H9 (cell line): ENCODE results near the gene FAM163B. TPM values are rescaled to one million over a fixed set of nuclear protein-coding genes. Genes with fewer than 3 reads are reported as not detected.

Experiments
- DNase-seq: peaks from one replicate; pipeline ENCODE4 v3.0.0-alpha.2; 2017
- H2AFZ ChIP-seq: one replicate; pipeline ENCODE4 v1.6.1; 2013; ENCODE audit warnings: mild to moderate bottlenecking, low read length, control low read depth, moderate library complexity
- H2AK5ac ChIP-seq: 2 replicates; pipeline ENCODE4 v1.6.1; 2013; ENCODE audit warnings: low read length, control low read depth, mixed read lengths; ENCODE audit not compliant: insufficient read length
- H2BK120ac ChIP-seq: one replicate; pipeline ENCODE4 v1.6.1; 2013; ENCODE audit warnings: low read depth, mild to moderate bottlenecking, low read length, control low read depth, inconsistent platforms; ENCODE audit not compliant: poor library complexity, severe bottlenecking
- H2BK12ac ChIP-seq: 2 replicates; pipeline ENCODE4 v1.6.1; 2013; ENCODE audit warnings: low read length, control low read depth, mixed read lengths, low read depth; ENCODE audit not compliant: insufficient read length
- H2BK15ac ChIP-seq: 2 replicates; pipeline ENCODE4 v1.6.1; 2013; ENCODE audit warnings: low read depth, low read length, control low read depth
- H2BK20ac ChIP-seq: one replicate; pipeline ENCODE4 v1.6.1; 2013; ENCODE audit warnings: low read depth, mild to moderate bottlenecking, low read length, control low read depth, inconsistent platforms; ENCODE audit not compliant: poor library complexity, severe bottlenecking
- H2BK5ac ChIP-seq: 2 replicates; pipeline ENCODE4 v1.6.1; 2013; ENCODE audit warnings: low read length, control low read depth, mixed read lengths; ENCODE audit not compliant: insufficient read length
- H3K14ac ChIP-seq: 2 replicates; pipeline ENCODE4 v1.6.1; 2013; ENCODE audit warnings: low read length, control low read depth; ENCODE audit not compliant: insufficient read depth
- H3K18ac ChIP-seq: 2 replicates; pipeline ENCODE4 v1.6.1; 2013; ENCODE audit warnings: low read depth, mild to moderate bottlenecking, mixed read lengths, low read length, control low read depth; ENCODE audit not compliant: insufficient read length
- H3K23ac ChIP-seq: 2 replicates; pipeline ENCODE4 v1.6.1; 2013; ENCODE audit warnings: low read length, control low read depth, mixed read lengths, low read depth; ENCODE audit not compliant: insufficient read length
- H3K23me2 ChIP-seq: 2 replicates; pipeline ENCODE4 v1.6.1; 2013; ENCODE audit warnings: low read depth, mild to moderate bottlenecking, mixed read lengths, low read length, control low read depth; ENCODE audit not compliant: insufficient read length, poor library complexity, severe bottlenecking
- H3K27ac ChIP-seq: 2 replicates; pipeline ENCODE4 v1.5.1; 2013; ENCODE audit warnings: low read length, control low read depth, mixed read lengths, low read depth; ENCODE audit not compliant: insufficient read length
- H3K27me3 ChIP-seq: 2 replicates; pipeline ENCODE4 v1.6.1; 2013; ENCODE audit warnings: low read length, control low read depth, inconsistent platforms; ENCODE audit not compliant: insufficient read depth
- H3K4ac ChIP-seq: 2 replicates; pipeline ENCODE4 v1.6.1; 2013; ENCODE audit warnings: low read depth, mild to moderate bottlenecking, control low read depth, inconsistent platforms, low read length, moderate library complexity
- H3K4me1 ChIP-seq: 2 replicates; pipeline ENCODE4 v1.6.1; 2013; ENCODE audit warnings: low read length, control low read depth, inconsistent platforms; ENCODE audit not compliant: insufficient read depth
- H3K4me2 ChIP-seq: 2 replicates; pipeline ENCODE4 v1.6.1; 2013; ENCODE audit warnings: low read length, control low read depth, mixed read lengths; ENCODE audit not compliant: insufficient read length, insufficient read depth
- H3K56ac ChIP-seq: 2 replicates; pipeline ENCODE4 v1.6.1; 2013; ENCODE audit warnings: low read depth, mild to moderate bottlenecking, mixed read lengths, low read length, control low read depth; ENCODE audit not compliant: insufficient read length
- H3K79me1 ChIP-seq: 2 replicates; pipeline ENCODE4 v1.6.1; 2013; ENCODE audit warnings: low read depth, mild to moderate bottlenecking, moderate library complexity, low read length, control low read depth, inconsistent platforms; ENCODE audit not compliant: insufficient read depth, poor library complexity, severe bottlenecking
- H3K79me2 ChIP-seq: 2 replicates; pipeline ENCODE4 v1.6.1; 2013; ENCODE audit warnings: low read length, control low read depth, inconsistent platforms; ENCODE audit not compliant: insufficient read depth
- H3K9ac ChIP-seq: 2 replicates; pipeline ENCODE4 v1.6.1; 2013; ENCODE audit warnings: low read length, control low read depth, mixed read lengths; ENCODE audit not compliant: insufficient read length; ENCODE audit errors: extremely low read depth
- H3K9me3 ChIP-seq: one replicate; pipeline ENCODE4 v1.6.1; 2013; ENCODE audit warnings: low read depth, low read length, inconsistent platforms; ENCODE audit not compliant: control insufficient read depth
- H3T11ph ChIP-seq: one replicate; pipeline ENCODE4 v1.6.1; 2013; ENCODE audit warnings: mild to moderate bottlenecking, low read length, control low read depth, inconsistent platforms
- H4K20me1 ChIP-seq: one replicate; pipeline ENCODE4 v1.6.1; 2013; ENCODE audit not compliant: control insufficient read depth, insufficient read length, insufficient read depth
- H4K5ac ChIP-seq: 2 replicates; pipeline ENCODE4 v1.6.1; 2013; ENCODE audit warnings: low read depth, mild to moderate bottlenecking, mixed read lengths, low read length, control low read depth; ENCODE audit not compliant: insufficient read length
- H4K8ac ChIP-seq: replicated peaks from 2 replicates; pipeline ENCODE4 v1.6.1; 2013; ENCODE audit warnings: low read length, control low read depth, mixed read lengths, low read depth; ENCODE audit not compliant: insufficient read length
- H4K91ac ChIP-seq: 2 replicates; pipeline ENCODE4 v1.6.1; 2013; ENCODE audit warnings: low read depth, mild to moderate bottlenecking, moderate library complexity, mixed read lengths, low read length, control low read depth; ENCODE audit not compliant: insufficient read length
- H3K27ac Mint-ChIP-seq, 3 experiments: 2 replicates in 2 of 3; 3 replicates in 1 of 3; pipeline ENCODE4 v1.8.0; 2020 to 2021; ENCODE audit warnings: mixed read lengths in 3 of 3, mild to moderate bottlenecking in 1 of 3, moderate library complexity in 1 of 3
- H3K27me3 Mint-ChIP-seq: 2 replicates; pipeline ENCODE4 v1.8.0; 2021; ENCODE audit warnings: low read depth, mild to moderate bottlenecking, moderate library complexity, mixed read lengths
- H3K36me3 Mint-ChIP-seq, 3 experiments: 2 replicates in 2 of 3; 3 replicates in 1 of 3; pipeline ENCODE4 v1.8.0; 2020 to 2021; ENCODE audit warnings: low read depth in 3 of 3, mixed read lengths in 3 of 3; ENCODE audit not compliant: insufficient read depth in 1 of 3
- H3K4me1 Mint-ChIP-seq, 2 experiments: 2 replicates each; pipeline ENCODE4 v1.8.0; 2020; ENCODE audit warnings: mixed read lengths in 2 of 2
- H3K4me3 Mint-ChIP-seq, 2 experiments: 2 replicates in 1 of 2; 3 replicates in 1 of 2; pipeline ENCODE4 v1.8.0; 2020 to 2021; ENCODE audit warnings: mild to moderate bottlenecking in 2 of 2, mixed read lengths in 2 of 2, moderate library complexity in 1 of 2
- H3K9me3 Mint-ChIP-seq, 2 experiments: 2 replicates in 1 of 2; 3 replicates in 1 of 2; pipeline ENCODE4 v1.8.0; 2020; ENCODE audit warnings: mild to moderate bottlenecking in 2 of 2, mixed read lengths in 2 of 2, moderate library complexity in 1 of 2
- CTCF ChIP-seq: fragments of 200-600 bp; sonication (generic); conservative IDR thresholded peaks from 3 replicates; pipeline ENCODE4 v1.8.0; 2021; ENCODE audit warnings: antibody characterized with exemption, mild to moderate bottlenecking
- WGBS: extraction: QIAGEN DNeasy Blood & Tissue Kit; methylation state at CpG from one replicate; pipeline ENCODE4 v1.1.7; 2013; ENCODE audit warnings: missing lambda C conversion rate, low lambda C conversion rate, mixed read lengths; ENCODE audit not compliant: insufficient read length; ENCODE audit errors: extremely low coverage; 5-methylcytosine and 5-hydroxymethylcytosine counted together
- total RNA-seq: library from RNA; stranded (reverse); gene quantifications from 2 replicates; pipeline ENCODE4 v1.2.1, GENCODE V29; 2021

FAM163B gene
- total RNA-seq, 1 experiment from 2014 or later: 0.39 TPM

- H3K18ac ChIP-seq: no peak overlapping the region
- H4K8ac ChIP-seq: no peak overlapping the region
- Mint-ChIP-seq H3K4me3 (no peak overlapping the region), H3K27ac (no peak overlapping the region), H3K27me3 (peaks cover 26% of the 10 kb centered on the region), H3K9me3 (no peaks in the 10 kb centered on the region; a peak in 1 of 5 replicates), H3K4me1 (peaks cover 5 to 26% of the 10 kb centered on the region in 2 experiments; a peak in 3 of 4 replicates), H3K36me3 (no peaks in the 10 kb centered on the region)
- no peak overlapping the region for H3K9ac ChIP-seq
- H2AK5ac ChIP-seq: no peak overlapping the region
- TF ChIP-seq CTCF: peak; percentile 53
- H3K27ac ChIP-seq: no peak overlapping the region
- H3K14ac ChIP-seq: no peak overlapping the region; the same call in 1 of the 2 replicates
- H2BK15ac ChIP-seq: no peak overlapping the region
- no peak overlapping the region for H2BK20ac ChIP-seq
- no peaks in the 10 kb centered on the region for H3K9me3 ChIP-seq
- peaks cover 3% of the 10 kb centered on the region for H3K23me2 ChIP-seq
- H2BK12ac ChIP-seq: no peak overlapping the region
- no peak overlapping the region for H3K4ac ChIP-seq
- no peaks in the 10 kb centered on the region for H3K79me1 ChIP-seq
- DNase-seq: no peak
- no peak overlapping the region for H3K4me2 ChIP-seq
- H3K23ac ChIP-seq: no peak overlapping the region
- H2AFZ ChIP-seq: no peak overlapping the region
- peaks cover 3% of the 10 kb centered on the region; the same call in 1 of the 2 replicates for H3K27me3 ChIP-seq
- no peak overlapping the region for H2BK120ac ChIP-seq
- H4K5ac ChIP-seq: no peak overlapping the region
- no peak overlapping the region for H4K91ac ChIP-seq
- no peak overlapping the region for H3K56ac ChIP-seq
- WGBS: no CpG with 5 or more reads among the region's 14 CpGs
- no peaks in the 10 kb centered on the region for H3K4me1 ChIP-seq
- H3T11ph ChIP-seq: no peak overlapping the region
- no peaks in the 10 kb centered on the region for H3K79me2 ChIP-seq
- H2BK5ac ChIP-seq: no peak overlapping the region
- no peaks in the 10 kb centered on the region for H4K20me1 ChIP-seq
Observed at GRCh38 chr9:133603135-133603927, 5.9 kb downstream of the FAM163B start.
